ENCODE results near the gene HLX. TPM values are rescaled to one million over a fixed set of nuclear protein-coding genes. Genes with fewer than 3 reads are reported as not detected.

HLX gene
- total RNA-seq, 1 donor from 2014 or later = 7.2 TPM

- intact Hi-C loops (cut with micrococcal nuclease) = no loop called here
- no peak overlapping the region for H3K4me3 Mint-ChIP-seq
- H3K27me3 Mint-ChIP-seq = no peaks in the 10 kb centered on the region
- H3K9me3 Mint-ChIP-seq = no peaks in the 10 kb centered on the region
- H3K36me3 Mint-ChIP-seq (ENCODE audit: low read depth) = no peaks in the 10 kb centered on the region
- DNase-seq = no peak
- H3K27ac Mint-ChIP-seq = no peak overlapping the region
- H3K4me1 Mint-ChIP-seq = no peaks in the 10 kb centered on the region
Measured at GRCh38 chr1:220917535-220918209, 38.4 kb downstream of the HLX start.

- no peak for DNase-seq
- intact Hi-C loops (cut with micrococcal nuclease) = no loop called here
- Mint-ChIP-seq H3K27ac (no peak overlapping the region), H3K4me3 (no peak overlapping the region), H3K9me3 (peaks cover under 1% of the 10 kb centered on the region), H3K27me3 (no peaks in the 10 kb centered on the region), H3K4me1 (no peaks in the 10 kb centered on the region), H3K36me3 (ENCODE audit: low read depth) (no peaks in the 10 kb centered on the region)
Measured at GRCh38 chr1:220918285-220918951, 39.2 kb downstream of the HLX start.

GRCh38 chr1:220920967-220921366 is 41.7 kb downstream of the HLX start:
- Mint-ChIP-seq H3K4me1 (no peaks in the 10 kb centered on the region), H3K9me3 (peaks cover 9% of the 10 kb centered on the region), H3K4me3 (no peak overlapping the region), H3K27ac (no peak overlapping the region), H3K36me3 (ENCODE audit: low read depth) (no peaks in the 10 kb centered on the region), H3K27me3 (no peaks in the 10 kb centered on the region)
- intact Hi-C loops (cut with micrococcal nuclease) = no loop called here
- DNase-seq = no peak

- intact Hi-C loops (cut with micrococcal nuclease) = no loop called here
- H3K36me3 Mint-ChIP-seq (ENCODE audit: low read depth) = no peaks in the 10 kb centered on the region
- no peaks in the 10 kb centered on the region for H3K4me1 Mint-ChIP-seq
Measured at GRCh38 chr1:220921498-220921897, 42.3 kb downstream of the HLX start.

GRCh38 chr1:220921971-220922635 is 42.9 kb downstream of the HLX start:
- intact Hi-C loops (cut with micrococcal nuclease) = no loop called here
- Mint-ChIP-seq H3K27me3 (no peaks in the 10 kb centered on the region), H3K36me3 (ENCODE audit: low read depth) (no peaks in the 10 kb centered on the region), H3K4me3 (no peak overlapping the region), H3K4me1 (no peaks in the 10 kb centered on the region), H3K9me3 (peaks cover 9% of the 10 kb centered on the region), H3K27ac (no peak overlapping the region)
- no peak for DNase-seq

More at GRCh38 chr1:220921498-220921897, 42.3 kb downstream of the HLX start:
- Mint-ChIP-seq H3K27ac (no peak overlapping the region), H3K4me3 (no peak overlapping the region), H3K9me3 (peaks cover 9% of the 10 kb centered on the region), H3K27me3 (no peaks in the 10 kb centered on the region)
- no peak for DNase-seq

GRCh38 chr1:220922951-220923350 is 43.7 kb downstream of the HLX start:
- no peaks in the 10 kb centered on the region for H3K36me3 Mint-ChIP-seq (ENCODE audit: low read depth)
- no peaks in the 10 kb centered on the region for H3K4me1 Mint-ChIP-seq
- no peaks in the 10 kb centered on the region for H3K27me3 Mint-ChIP-seq
- peaks cover 9% of the 10 kb centered on the region for H3K9me3 Mint-ChIP-seq
- no peak overlapping the region for H3K27ac Mint-ChIP-seq
- H3K4me3 Mint-ChIP-seq = no peak overlapping the region
- intact Hi-C loops (cut with micrococcal nuclease) = no loop called here
- DNase-seq = no peak

GRCh38 chr1:220924331-220924970 is 45.2 kb downstream of the HLX start:
- no peaks in the 10 kb centered on the region for H3K4me1 Mint-ChIP-seq
- no peaks in the 10 kb centered on the region for H3K36me3 Mint-ChIP-seq (ENCODE audit: low read depth)
- no peak overlapping the region for H3K27ac Mint-ChIP-seq
- peaks cover 3% of the 10 kb centered on the region for H3K27me3 Mint-ChIP-seq
- H3K9me3 Mint-ChIP-seq = peaks cover 9% of the 10 kb centered on the region
- intact Hi-C loops (cut with micrococcal nuclease) = no loop called here
- no peak for DNase-seq
- no peak overlapping the region for H3K4me3 Mint-ChIP-seq

GRCh38 chr1:220925707-220926106 is 46.5 kb downstream of the HLX start:
- H3K4me3 Mint-ChIP-seq = no peak overlapping the region
- intact Hi-C loops (cut with micrococcal nuclease) = no loop called here
- H3K4me1 Mint-ChIP-seq = no peaks in the 10 kb centered on the region
- peaks cover 3% of the 10 kb centered on the region for H3K27me3 Mint-ChIP-seq
- no peak overlapping the region for H3K27ac Mint-ChIP-seq
- H3K36me3 Mint-ChIP-seq (ENCODE audit: low read depth) = no peaks in the 10 kb centered on the region
- DNase-seq = no peak
- peaks cover 9% of the 10 kb centered on the region for H3K9me3 Mint-ChIP-seq

GRCh38 chr1:220926146-220926545 is 46.9 kb downstream of the HLX start:
- peaks cover 3% of the 10 kb centered on the region for H3K27me3 Mint-ChIP-seq
- no peak for DNase-seq
- H3K27ac Mint-ChIP-seq = no peak overlapping the region
- intact Hi-C loops (cut with micrococcal nuclease) = no loop called here
- H3K4me3 Mint-ChIP-seq = no peak overlapping the region
- H3K4me1 Mint-ChIP-seq = no peaks in the 10 kb centered on the region
- no peaks in the 10 kb centered on the region for H3K36me3 Mint-ChIP-seq (ENCODE audit: low read depth)
- peaks cover 9% of the 10 kb centered on the region for H3K9me3 Mint-ChIP-seq

- no peak overlapping the region for H3K4me3 Mint-ChIP-seq
- no peaks in the 10 kb centered on the region for H3K4me1 Mint-ChIP-seq
Measured at GRCh38 chr1:220927442-220927841, 48.2 kb downstream of the HLX start.

GRCh38 chr1:220928320-220928719 is 49.1 kb downstream of the HLX start:
- H3K36me3 Mint-ChIP-seq (ENCODE audit: low read depth) = no peaks in the 10 kb centered on the region
- H3K27ac Mint-ChIP-seq = no peak overlapping the region
- no peak overlapping the region for H3K4me3 Mint-ChIP-seq
- peaks cover 9% of the 10 kb centered on the region for H3K9me3 Mint-ChIP-seq
- DNase-seq = peak; percentile 1
- no peaks in the 10 kb centered on the region for H3K4me1 Mint-ChIP-seq
- intact Hi-C loops (cut with micrococcal nuclease) = no loop called here
- H3K27me3 Mint-ChIP-seq = peaks cover 3% of the 10 kb centered on the region

More at GRCh38 chr1:220927442-220927841, 48.2 kb downstream of the HLX start:
- Mint-ChIP-seq H3K9me3 (peaks cover 9% of the 10 kb centered on the region), H3K27me3 (peaks cover 3% of the 10 kb centered on the region), H3K27ac (no peak overlapping the region), H3K36me3 (ENCODE audit: low read depth) (no peaks in the 10 kb centered on the region)
- DNase-seq = peak; percentile 34
- intact Hi-C loops (cut with micrococcal nuclease) = no loop called here

GRCh38 chr1:220928725-220929300 is 49.6 kb downstream of the HLX start:
- DNase-seq = peak; percentile 15
- intact Hi-C loops (cut with micrococcal nuclease) = no loop called here
- H3K9me3 Mint-ChIP-seq = peaks cover 6% of the 10 kb centered on the region
- no peak overlapping the region for H3K27ac Mint-ChIP-seq
- peaks cover 3% of the 10 kb centered on the region for H3K27me3 Mint-ChIP-seq
- no peak overlapping the region for H3K4me3 Mint-ChIP-seq
- no peaks in the 10 kb centered on the region for H3K4me1 Mint-ChIP-seq
- no peaks in the 10 kb centered on the region for H3K36me3 Mint-ChIP-seq (ENCODE audit: low read depth)

- Mint-ChIP-seq H3K9me3 (peaks cover 6% of the 10 kb centered on the region), H3K27me3 (peaks cover 3% of the 10 kb centered on the region), H3K27ac (no peak overlapping the region), H3K36me3 (ENCODE audit: low read depth) (no peaks in the 10 kb centered on the region), H3K4me3 (no peak overlapping the region), H3K4me1 (no peaks in the 10 kb centered on the region)
- peak; percentile 12 for DNase-seq
- intact Hi-C loops (cut with micrococcal nuclease) = no loop called here
Measured at GRCh38 chr1:220929304-220929703, 50.1 kb downstream of the HLX start.
